ENCODE results near the gene SDF4. TPM values are rescaled to one million over a fixed set of nuclear protein-coding genes. Genes with fewer than 3 reads are reported as not detected.

The SDF4 gene
- total RNA-seq, 4 donors from 2014 or later = 57.5 to 87.6 (median 73.1) TPM

- H3K4me1 ChIP-seq = peaks cover 18% of the 10 kb centered on the region
- peaks cover 87% of the 10 kb centered on the region for H3K36me3 ChIP-seq
- H3K27ac ChIP-seq = no peak overlapping the region
- 84% methylated on average over 13 of the region's 30 CpGs for WGBS
- TF ChIP-seq POLR2A (IDR thresholded peaks at IDR 0.05) (no peak), EP300 (IDR thresholded peaks at IDR 0.05) (no peak), CTCF (IDR thresholded peaks at IDR 0.05) (no peak), POLR2AphosphoS5 (IDR thresholded peaks at IDR 0.05) (no peak)
- H3K9me3 ChIP-seq = no peaks in the 10 kb centered on the region
- no peak for DNase-seq (ENCODE audit: low spot score in 2 of 2)
- no peak overlapping the region for H3K4me3 ChIP-seq
- H3K27me3 ChIP-seq = no peaks in the 10 kb centered on the region
These were observed 9.8 kb downstream of the SDF4 start for GRCh38 chr1:1221887-1222574.

GRCh38 chr1:1220197-1220596 is 11.6 kb downstream of the SDF4 start:
- TF ChIP-seq POLR2AphosphoS5 (IDR thresholded peaks at IDR 0.05) = no peak
- TF ChIP-seq EP300 (IDR thresholded peaks at IDR 0.05) = no peak
- no peak for TF ChIP-seq POLR2A (IDR thresholded peaks at IDR 0.05)
- no peak for TF ChIP-seq CTCF (IDR thresholded peaks at IDR 0.05)
- 94% methylated on average over 15 of the region's 24 CpGs for WGBS

GRCh38 chr1:1219341-1219740 is 12.5 kb downstream of the SDF4 start:
- Histone ChIP-seq H3K27ac (no peak overlapping the region), H3K36me3 (peaks cover 82% of the 10 kb centered on the region)

More at GRCh38 chr1:1220197-1220596, 11.6 kb downstream of the SDF4 start:
- DNase-seq (ENCODE audit: low spot score in 2 of 2) = no peak
- no peak overlapping the region for H3K27ac ChIP-seq
- no peak overlapping the region for H3K4me3 ChIP-seq
- no peaks in the 10 kb centered on the region for H3K27me3 ChIP-seq
- H3K36me3 ChIP-seq = peaks cover 90% of the 10 kb centered on the region
- no peaks in the 10 kb centered on the region for H3K9me3 ChIP-seq
- H3K4me1 ChIP-seq = peaks cover 17% of the 10 kb centered on the region

GRCh38 chr1:1218524-1219200 is 13.1 kb downstream of the SDF4 start:
- H3K4me3 ChIP-seq = no peak overlapping the region
- peaks cover 20% of the 10 kb centered on the region for H3K4me1 ChIP-seq
- TF ChIP-seq EP300 (IDR thresholded peaks at IDR 0.05) = no peak
- no peak for TF ChIP-seq CTCF (IDR thresholded peaks at IDR 0.05)
- TF ChIP-seq POLR2AphosphoS5 (IDR thresholded peaks at IDR 0.05) = no peak
- no peak for TF ChIP-seq POLR2A (IDR thresholded peaks at IDR 0.05)
- H3K27me3 ChIP-seq = no peaks in the 10 kb centered on the region
- no peak for DNase-seq (ENCODE audit: low spot score in 2 of 2)
- no peak overlapping the region for H3K27ac ChIP-seq
- no peaks in the 10 kb centered on the region for H3K9me3 ChIP-seq
- H3K36me3 ChIP-seq = peaks cover 76% of the 10 kb centered on the region
- 90% methylated on average over 7 of the region's 36 CpGs for WGBS

More at GRCh38 chr1:1219341-1219740, 12.5 kb downstream of the SDF4 start:
- DNase-seq (ENCODE audit: low spot score in 2 of 2) = no peak
- 90% methylated on average over 16 of the region's 20 CpGs for WGBS
- TF ChIP-seq CTCF (IDR thresholded peaks at IDR 0.05) = no peak
- TF ChIP-seq POLR2A (IDR thresholded peaks at IDR 0.05) = no peak
- TF ChIP-seq POLR2AphosphoS5 (IDR thresholded peaks at IDR 0.05) = no peak
- no peak for TF ChIP-seq EP300 (IDR thresholded peaks at IDR 0.05)
- H3K9me3 ChIP-seq = no peaks in the 10 kb centered on the region
- no peaks in the 10 kb centered on the region for H3K27me3 ChIP-seq
- peaks cover 15% of the 10 kb centered on the region for H3K4me1 ChIP-seq
- H3K4me3 ChIP-seq = no peak overlapping the region

All from suprapubic skin (tissue), 4 donors.